ENCODE data around the gene SMARCD1.
A peak's percentile ranks its signal among the peaks of the same experiment; 100 is the strongest.

SMARCD1 gene

DNA sequence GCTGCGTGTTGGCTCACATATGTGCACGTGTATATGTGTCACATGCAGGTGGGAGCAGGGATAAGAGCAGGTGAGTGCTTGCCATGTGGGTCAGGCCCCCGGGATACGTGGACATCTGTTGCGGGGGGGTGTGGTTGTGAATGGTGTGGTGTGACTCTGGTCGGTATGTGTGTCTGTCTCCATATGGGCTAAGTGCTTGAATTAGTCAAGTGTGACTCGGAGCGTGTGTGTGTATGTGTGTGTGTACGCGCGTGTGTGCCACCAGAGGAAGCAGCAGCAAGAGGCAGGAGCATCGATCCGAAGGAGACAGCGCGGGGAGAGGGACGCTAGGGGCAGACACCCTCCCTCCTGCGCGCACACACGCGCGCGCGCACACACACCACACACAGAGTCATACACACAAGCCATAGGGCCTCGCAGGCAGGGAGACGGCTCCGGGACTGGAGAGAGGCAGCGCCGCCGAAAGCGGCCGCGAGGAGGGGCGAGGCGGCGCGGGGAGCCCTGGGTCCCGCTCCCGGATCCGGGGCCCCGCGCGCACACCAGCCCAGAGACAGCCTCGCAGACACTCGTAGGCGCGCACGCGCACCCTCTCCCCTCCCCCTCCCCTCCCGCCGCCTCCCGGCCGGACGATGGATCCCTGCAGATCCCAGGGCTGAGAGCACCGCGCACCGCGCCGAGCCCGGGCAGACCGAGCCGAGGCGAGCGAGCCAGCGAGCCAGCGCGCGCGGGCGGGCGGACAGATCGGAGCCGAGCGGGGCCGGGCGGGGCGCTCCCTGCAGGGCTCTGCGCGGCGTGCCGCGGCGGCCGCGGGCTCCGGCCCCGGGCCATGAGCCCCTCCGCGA is 27.9 kb upstream of the SMARCD1 start, which contains the start of gene ASIC1:
ASIC1 (plus strand) TSS at position 597 of the 842 bp plus-strand sequence. CDS start 1,171 bp downstream, outside the sequence.
- peak; percentile 34 for DNase-seq

- no peak for DNase-seq
These were observed 27.1 kb upstream of the SMARCD1 start for GRCh38 chr12:50057896-50058670.

DNA sequence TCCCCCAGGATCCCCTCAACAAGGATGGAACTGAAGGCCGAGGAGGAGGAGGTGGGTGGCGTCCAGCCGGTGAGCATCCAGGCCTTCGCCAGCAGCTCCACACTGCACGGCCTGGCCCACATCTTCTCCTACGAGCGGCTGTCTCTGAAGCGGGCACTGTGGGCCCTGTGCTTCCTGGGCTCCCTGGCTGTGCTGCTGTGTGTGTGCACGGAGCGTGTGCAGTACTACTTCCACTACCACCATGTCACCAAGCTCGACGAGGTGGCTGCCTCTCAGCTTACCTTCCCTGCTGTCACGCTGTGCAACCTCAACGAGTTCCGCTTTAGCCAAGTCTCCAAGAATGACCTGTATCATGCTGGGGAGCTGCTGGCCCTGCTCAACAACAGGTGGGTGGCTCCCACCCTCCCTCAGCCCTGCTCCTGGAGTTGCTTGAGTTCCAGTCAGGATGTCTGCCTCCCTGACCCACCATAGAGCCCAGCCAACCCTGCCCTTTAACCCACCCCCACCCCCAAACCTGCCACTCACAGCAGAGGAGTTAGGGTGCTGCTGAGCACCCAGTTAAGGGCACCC is 26.3 kb upstream of the SMARCD1 start:
- DNase-seq, result no peak

- no peak for DNase-seq
These were observed 25.6 kb upstream of the SMARCD1 start for GRCh38 chr12:50059440-50060119.

DNA sequence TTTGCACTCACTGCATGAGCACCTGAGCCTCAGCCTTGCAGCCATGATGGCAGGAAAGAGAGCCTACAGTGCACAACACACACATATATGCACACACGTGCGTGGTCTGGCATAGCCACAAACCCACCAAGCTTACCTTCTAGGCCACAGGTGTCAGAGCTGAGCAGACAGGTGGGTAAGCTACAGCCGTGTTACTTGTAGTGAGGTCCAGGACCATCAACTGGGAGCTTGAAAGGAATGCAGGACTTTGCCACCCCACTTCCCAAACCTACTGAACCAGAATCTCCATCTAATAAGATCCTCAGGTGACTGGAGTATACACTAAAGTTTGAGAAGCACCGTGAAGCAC is 25.0 kb upstream of the SMARCD1 start:
- no peak for DNase-seq

DNA sequence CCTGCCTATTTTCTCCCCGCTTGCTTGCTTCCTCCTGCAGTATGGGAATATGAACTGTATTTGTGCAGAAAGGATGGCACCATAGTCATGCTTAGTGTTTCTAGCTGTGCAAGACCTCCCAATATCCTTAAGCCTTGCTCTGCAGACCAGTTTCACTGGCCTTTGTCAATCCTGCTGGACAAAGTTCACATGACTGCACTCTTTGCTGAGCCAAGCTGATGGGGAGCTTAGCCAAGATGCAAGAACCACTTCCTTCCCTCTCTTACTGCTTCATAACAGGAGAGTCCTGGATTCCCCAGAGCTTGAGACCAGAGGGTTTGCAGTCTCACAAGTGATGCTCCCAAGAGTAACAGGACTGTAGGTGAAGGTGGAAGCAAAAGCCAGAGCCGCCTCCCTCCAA is 24.0 kb upstream of the SMARCD1 start:
- DNase-seq, result no peak

DNA sequence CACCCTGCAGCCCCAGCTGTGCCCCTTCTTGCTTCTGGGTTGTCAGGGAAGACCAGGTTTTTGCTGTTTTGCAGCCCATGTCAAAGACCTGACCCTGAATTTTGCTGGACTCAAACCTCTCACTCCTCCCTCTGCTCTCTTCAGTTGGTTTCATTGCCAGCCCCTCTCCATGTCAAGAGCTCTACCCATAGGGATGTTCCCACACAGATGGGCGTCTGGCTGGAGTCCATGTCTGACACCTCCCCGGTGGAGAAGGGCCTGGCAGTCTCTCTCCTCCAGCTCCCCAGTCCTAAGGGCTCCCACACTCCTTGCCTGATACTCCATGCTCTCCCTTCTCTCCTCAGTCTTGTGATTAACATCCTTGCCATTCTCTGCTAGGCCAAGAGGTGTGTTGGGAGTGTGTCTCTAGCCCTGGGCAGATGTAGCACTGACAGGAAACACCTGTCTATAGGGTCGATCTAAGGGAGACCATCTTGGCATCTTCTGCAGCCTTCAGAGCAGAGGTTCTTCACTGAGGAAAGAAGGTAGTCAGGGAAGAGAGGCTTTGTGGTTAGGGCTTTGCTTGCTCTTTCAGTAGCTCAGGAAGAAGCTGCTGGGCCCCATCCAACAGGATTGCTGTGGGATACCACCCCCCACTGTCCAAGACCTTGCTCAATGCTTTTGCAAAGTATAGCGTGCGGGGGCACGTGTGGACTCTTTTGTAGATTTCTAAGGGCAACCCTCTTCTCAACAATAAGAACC is 23.0 kb upstream of the SMARCD1 start:
- no peak for DNase-seq

DNA sequence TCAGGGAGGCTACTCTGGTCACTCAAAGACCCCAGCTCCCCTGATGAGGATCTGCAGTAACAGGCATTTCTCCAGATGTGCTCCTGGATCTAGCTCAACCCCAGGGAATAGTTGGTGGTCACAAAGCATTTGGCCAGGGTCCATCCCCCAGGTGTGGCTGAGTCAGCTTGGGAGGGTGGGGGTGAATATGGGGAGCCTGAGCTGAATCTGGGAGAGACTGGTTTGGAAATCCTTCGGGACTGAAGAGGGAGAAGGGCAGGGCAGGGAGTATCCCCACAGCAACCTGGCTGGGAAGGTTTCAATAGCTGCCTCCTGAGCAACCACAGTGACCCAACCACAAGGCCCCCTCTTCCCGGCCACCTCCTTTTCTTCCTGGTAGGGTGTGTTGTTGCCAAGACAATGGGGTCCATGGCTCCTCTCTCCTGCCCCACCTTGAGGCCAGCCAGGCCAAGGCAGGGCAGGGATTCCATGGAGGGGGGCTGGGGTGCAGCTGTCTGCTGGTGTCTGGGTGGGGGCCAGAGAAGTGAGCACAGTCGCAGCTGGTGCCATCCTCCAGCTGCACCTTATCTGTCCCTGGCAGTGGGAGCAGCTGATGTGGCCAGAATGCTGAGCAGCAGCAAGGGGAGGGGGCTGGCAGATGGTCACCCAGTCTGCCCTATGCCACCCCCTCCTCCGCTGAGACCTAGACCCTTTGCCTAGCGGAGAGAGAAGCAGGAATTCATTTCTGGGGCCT is 22.2 kb upstream of the SMARCD1 start:
- DNase-seq, result peak; percentile 13

DNA sequence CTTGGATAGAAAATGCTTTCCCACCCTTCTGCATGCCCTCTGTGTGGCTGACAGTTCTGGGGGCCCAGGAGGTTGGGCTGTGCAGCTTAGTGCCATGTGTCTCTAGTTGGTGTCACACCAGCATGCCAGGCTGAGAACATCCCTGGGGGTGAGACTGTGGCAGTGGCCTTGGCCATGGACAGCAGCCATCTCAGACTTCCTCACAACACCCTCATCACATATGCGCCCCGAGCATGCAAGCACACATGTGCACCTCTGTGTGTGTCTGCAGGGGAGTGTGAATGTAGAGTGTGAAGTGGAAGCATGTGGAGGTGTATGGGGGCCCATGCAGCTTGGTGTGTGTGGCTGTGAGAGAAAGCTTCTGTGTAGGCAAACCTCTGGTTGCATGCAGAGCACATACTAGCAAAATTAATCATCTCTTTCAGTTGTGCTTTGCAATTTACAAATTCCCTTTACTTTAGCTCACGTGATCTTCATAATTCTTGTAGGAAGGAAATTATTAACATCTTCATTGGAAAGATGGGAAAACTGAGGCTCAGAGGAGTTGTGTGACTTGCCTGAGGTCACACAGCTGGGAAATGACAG is 19.3 kb upstream of the SMARCD1 start:
- DNase-seq, result no peak

DNA sequence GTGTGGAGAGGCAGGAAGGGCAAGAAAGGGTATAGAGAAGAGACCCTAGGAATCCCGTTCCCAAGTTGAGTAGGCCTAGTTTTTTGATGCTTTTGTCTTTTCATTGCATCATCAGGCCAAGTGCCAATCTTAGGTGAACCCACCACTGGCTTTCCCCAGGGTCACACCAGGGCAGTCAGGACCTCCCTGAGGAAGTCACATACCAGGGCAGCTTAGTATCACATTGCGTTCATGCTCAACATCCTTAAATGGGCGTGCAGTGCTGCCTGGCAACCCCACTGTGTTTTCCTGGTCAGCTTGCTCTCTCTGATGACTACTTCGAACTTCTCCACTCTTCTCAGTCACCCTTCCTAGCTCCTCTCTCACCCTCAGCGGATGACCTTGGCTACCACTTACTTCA is 18.7 kb upstream of the SMARCD1 start:
- DNase-seq, result no peak

DNA sequence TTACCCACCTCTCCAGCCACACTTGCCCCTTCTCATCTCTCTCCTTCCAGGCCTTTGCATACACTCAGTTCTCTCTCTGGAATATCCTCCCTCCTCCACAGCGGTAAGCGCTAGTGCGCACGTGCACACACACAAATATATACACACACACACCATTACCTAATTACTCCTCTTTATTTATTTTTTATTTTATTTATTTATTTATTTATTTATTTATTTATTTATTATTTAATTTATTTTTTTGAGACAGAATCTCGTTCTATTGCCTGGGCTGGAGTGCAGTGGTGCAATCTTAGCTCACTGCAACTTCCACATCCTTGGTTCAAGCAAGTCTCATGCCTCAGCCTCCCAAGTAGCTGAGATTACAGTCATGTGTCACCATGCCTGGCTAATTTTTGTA is 16.1 kb upstream of the SMARCD1 start:
- no peak for DNase-seq

DNA sequence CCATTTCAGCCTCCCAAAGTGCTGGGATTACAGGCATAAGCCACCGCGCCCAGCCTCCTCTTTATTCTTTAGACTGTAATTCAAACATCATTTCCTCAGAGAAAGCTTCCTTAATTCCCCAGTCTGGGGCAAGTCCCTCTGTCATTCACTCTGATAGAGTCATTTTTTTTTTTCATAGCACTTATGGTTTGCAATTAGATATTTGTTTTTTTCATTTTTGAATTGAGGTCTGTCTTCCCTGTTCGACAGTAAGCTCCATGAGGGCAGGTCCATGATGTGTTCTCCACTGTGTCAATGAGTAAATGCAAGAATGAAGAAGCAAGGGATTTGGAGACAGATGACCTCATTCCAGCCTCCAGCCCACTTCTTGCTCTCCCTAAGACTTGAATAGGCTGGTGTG is 15.6 kb upstream of the SMARCD1 start:
- no peak for DNase-seq

DNA sequence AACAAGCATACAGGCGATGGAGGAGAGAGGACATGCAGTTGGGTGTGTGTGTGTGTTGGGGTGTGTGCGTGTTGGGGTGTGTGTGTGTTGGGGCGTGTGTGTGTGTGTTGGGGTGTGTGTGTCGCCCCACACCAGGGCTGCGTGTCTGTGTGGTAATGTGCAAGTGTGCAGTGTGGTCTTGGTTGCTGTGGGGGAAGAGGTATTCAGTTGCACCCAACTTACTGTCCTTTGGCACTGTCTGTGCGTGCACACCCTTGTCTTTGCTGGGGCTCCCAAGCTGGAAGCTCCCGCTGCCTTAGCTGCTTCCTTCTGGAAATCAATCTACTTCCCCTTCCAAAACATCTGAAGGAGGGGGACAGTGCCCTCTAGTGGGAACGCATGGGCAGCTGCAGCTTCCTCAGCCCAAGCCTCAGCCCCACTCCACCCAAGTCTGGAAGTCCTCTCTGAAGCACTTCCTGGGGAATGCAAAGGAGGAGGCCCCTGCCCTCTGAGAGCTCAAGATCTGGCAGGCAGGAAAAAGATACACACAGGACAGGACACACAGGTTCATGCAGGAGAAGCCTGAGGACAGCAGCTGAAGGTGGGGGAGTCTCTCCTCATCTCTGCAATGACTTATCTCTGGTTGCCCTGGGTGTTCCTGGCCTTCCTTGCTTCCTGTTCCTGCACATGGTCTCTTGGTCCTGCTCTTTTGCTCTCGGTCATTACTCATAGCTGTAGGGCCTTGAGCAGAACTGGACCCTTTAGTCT is 14.7 kb upstream of the SMARCD1 start:
- peak; percentile 40 for DNase-seq

- DNase-seq, result no peak
These were observed 12.8 kb upstream of the SMARCD1 start for GRCh38 chr12:50072198-50072907.

GRCh38 chr12:50073206-50073605 is 11.9 kb upstream of the SMARCD1 start:
- DNase-seq, result no peak

- no peak for DNase-seq
These were observed 11.4 kb upstream of the SMARCD1 start for GRCh38 chr12:50073712-50074111.

DNA sequence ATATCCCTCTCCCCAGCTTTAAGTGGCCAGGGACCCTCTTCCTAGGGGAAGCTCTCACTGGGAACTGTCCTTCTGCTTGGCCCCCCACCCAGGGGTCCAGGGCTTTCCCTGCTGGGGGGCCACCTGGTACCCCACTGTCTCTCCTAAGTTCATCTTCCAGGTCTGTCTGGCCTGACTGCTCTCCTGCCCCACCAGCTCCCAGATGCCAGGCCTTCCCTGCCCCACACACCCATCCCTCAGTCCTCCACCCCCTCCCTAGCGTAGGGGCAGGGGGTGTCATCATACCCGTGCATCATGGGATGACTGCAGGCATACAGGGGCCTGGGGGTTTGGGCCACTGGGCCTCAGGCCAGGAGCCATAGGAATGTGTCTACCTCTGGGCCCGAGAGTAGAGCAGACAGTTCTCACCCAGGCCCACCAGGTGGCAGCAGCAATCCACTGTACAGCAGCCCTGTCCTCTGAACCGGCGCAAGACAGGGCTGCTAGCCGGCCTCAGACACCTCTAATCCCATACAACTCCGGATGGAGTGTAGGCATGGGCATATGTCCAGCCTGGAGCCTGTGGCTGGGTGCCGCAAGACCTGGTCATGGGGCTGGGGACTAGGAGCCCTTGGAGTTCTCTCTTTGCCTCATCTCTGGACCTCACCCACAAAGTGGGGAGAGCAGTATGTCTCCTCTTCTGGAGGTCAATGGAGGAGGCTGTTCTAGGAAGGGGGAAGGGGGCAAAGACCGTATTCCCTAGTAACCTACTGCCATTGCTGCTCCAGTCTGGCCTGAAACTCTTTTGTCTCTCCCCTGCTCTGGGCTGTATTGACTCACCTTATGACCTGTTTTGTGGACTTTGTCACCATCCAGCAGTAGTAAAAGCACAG is 10.0 kb upstream of the SMARCD1 start:
- peak; percentile 33 for DNase-seq

DNA sequence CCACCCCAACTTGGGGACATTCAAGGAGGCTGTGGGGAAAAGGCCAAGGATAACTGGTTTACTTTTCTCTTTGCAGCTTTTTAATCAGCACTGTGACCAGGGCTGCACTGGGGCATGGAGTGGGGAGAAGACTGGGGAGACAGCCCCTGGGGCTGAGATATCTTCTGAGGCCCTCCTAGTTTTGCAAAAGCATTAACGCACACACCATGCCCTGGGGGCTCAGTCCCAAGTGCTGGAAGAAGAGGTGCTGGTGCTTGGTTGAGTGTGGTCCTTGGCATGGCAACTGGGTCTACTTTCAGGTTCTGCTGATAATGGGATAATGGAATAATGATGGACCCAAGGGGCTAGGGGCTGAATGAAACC is 9.4 kb upstream of the SMARCD1 start:
- no peak for DNase-seq

- DNase-seq, result no peak
These were observed 8.0 kb upstream of the SMARCD1 start for GRCh38 chr12:50077099-50077498.
